K562 (cell line): ENCODE data around the gene CCSER1.

Experiments
- CTBP1 ChIP-seq: fragments of 450-650 bp; IDR thresholded peaks from 2 replicates; pipeline ENCODE4 v1.6.1; 2016; ENCODE audit warnings: borderline replicate concordance
- EGR1 ChIP-seq: fragments of 450-650 bp; conservative IDR thresholded peaks from 2 replicates; pipeline ENCODE4 v1.6.1; 2017; ENCODE audit warnings: mild to moderate bottlenecking
- RAD21 ChIP-seq, 2 experiments: fragments of 250-450 bp in 1 of 2; fragments of 450-650 bp in 1 of 2; sonication (Bioruptor Pico) in 1 of 2; formaldehyde crosslinking in 1 of 2; IDR thresholded peaks in 1 of 2; conservative IDR thresholded peaks in 1 of 2; 2 replicates each; pipeline versions ENCODE4 v1.4.0 to v1.8.0; 2020 to 2022; ENCODE audit warnings: mild to moderate bottlenecking in 2 of 2, moderate library complexity in 1 of 2
- SRF ChIP-seq, 2 experiments: fragments of 250-450, 450-650 bp in 1 of 2; sonication (Bioruptor Pico) in 1 of 2; sonication (generic) in 1 of 2; formaldehyde crosslinking; IDR thresholded peaks; 2 replicates each; pipeline versions ENCODE4 v1.5.0 to v1.5.1; 2020 to 2022; ENCODE audit warnings: mild to moderate bottlenecking in 1 of 2, missing genetic modification reagents in 1 of 2
- ZFPM2 ChIP-seq: fragments of 250-450 bp; sonication (Bioruptor Pico); IDR thresholded peaks from 2 replicates; pipeline ENCODE4 v1.5.1; 2022; ENCODE audit warnings: mild to moderate bottlenecking
- ZNF184 ChIP-seq: sonication (generic); formaldehyde crosslinking; IDR thresholded peaks from 2 replicates; pipeline ENCODE4 v1.5.0; 2020; ENCODE audit warnings: missing genetic modification reagents
- ZNF431 ChIP-seq: sonication (generic); formaldehyde crosslinking; IDR thresholded peaks from 2 replicates; pipeline ENCODE4 v1.8.0; 2022; ENCODE audit warnings: mild to moderate bottlenecking, missing genetic modification reagents
- TF ChIP-seq, protein P1 (sequence below): IDR thresholded peaks from 2 replicates; pipeline ENCODE4 v1.6.1; 2016; ENCODE audit warnings: missing genetic modification characterization, missing compliant biosample characterization
- TF ChIP-seq, protein P2 (sequence below), 2 experiments: IDR thresholded peaks; 2 replicates each; pipeline ENCODE4 v1.6.1; 2012; ENCODE audit warnings: improper control_type of control experiment in 2 of 2, low read depth in 2 of 2, low read length in 2 of 2, borderline replicate concordance in 1 of 2

DNA sequence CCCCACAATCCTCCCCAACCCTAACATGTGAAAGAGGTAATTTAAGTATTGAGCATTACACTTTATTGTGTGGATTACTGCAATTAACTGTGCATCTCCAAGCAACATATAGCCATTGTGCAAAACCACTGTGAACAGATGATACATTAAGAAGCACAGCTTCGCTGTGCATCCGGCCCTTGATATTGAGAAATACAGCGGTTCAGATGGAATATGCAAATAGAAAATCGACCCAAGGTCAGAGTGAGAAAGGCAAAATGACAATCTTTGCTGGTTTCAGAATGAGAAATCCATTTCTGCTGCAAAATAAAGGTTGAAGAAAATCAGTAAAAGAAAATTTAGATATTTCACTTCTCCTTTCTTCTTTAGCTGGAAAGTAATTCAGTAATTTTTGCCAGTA, 1370.7 kb downstream of the CCSER1 start:
- TF ChIP-seq RAD21 (CRISPR knock-in tag; conservative IDR thresholded peaks at IDR 0.05 in 1 of 2, IDR thresholded peaks at IDR 0.05 in 1 of 2) (no peak), CTBP1 (no peak), EGR1 (no peak), ZFPM2 (no peak), ZNF184 (CRISPR knock-in tag) (no peak), ZNF431 (CRISPR knock-in tag) (no peak), SRF (CRISPR knock-in tag; IDR thresholded peaks at IDR 0.05) (no peak)
- TF ChIP-seq, protein P1, sequence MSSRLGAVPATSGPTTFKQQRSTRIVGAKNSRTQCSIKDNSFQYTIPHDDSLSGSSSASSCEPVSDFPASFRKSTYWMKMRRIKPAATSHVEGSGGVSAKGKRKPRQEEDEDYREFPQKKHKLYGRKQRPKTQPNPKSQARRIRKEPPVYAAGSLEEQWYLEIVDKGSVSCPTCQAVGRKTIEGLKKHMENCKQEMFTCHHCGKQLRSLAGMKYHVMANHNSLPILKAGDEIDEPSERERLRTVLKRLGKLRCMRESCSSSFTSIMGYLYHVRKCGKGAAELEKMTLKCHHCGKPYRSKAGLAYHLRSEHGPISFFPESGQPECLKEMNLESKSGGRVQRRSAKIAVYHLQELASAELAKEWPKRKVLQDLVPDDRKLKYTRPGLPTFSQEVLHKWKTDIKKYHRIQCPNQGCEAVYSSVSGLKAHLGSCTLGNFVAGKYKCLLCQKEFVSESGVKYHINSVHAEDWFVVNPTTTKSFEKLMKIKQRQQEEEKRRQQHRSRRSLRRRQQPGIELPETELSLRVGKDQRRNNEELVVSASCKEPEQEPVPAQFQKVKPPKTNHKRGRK (tag) = no peak
- TF ChIP-seq, protein P2, sequence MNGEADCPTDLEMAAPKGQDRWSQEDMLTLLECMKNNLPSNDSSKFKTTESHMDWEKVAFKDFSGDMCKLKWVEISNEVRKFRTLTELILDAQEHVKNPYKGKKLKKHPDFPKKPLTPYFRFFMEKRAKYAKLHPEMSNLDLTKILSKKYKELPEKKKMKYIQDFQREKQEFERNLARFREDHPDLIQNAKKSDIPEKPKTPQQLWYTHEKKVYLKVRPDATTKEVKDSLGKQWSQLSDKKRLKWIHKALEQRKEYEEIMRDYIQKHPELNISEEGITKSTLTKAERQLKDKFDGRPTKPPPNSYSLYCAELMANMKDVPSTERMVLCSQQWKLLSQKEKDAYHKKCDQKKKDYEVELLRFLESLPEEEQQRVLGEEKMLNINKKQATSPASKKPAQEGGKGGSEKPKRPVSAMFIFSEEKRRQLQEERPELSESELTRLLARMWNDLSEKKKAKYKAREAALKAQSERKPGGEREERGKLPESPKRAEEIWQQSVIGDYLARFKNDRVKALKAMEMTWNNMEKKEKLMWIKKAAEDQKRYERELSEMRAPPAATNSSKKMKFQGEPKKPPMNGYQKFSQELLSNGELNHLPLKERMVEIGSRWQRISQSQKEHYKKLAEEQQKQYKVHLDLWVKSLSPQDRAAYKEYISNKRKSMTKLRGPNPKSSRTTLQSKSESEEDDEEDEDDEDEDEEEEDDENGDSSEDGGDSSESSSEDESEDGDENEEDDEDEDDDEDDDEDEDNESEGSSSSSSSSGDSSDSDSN (IDR thresholded peaks at IDR 0.05; ENCODE audit: borderline replicate concordance in 1 of 2, low read depth in 2 of 2, low read length in 2 of 2) = no peak
